Fibroblast of lung (primary cell): Measurements from ENCODE around the gene SEC14L1. TPM values are rescaled to one million over a fixed set of nuclear protein-coding genes. Genes with fewer than 3 reads are reported as not detected.

Experiments
- DNase-seq, 2 donors: peaks; one replicate each; pipeline versions ENCODE4 v3.0.0 to v3.0.0-alpha.2; 2010; ENCODE audit warnings: low read depth in 2 of 2
- H2AFZ ChIP-seq: 2 replicates; pipeline ENCODE4 v1.5.1; 2012; ENCODE audit warnings: low read length, control low read depth, inconsistent platforms
- H3K27ac ChIP-seq: 2 replicates; pipeline ENCODE4 v1.5.1; 2011; ENCODE audit warnings: low read length, control low read depth; ENCODE audit not compliant: insufficient read depth
- H3K27me3 ChIP-seq: 2 replicates; pipeline ENCODE4 v1.5.1; 2011; ENCODE audit warnings: mild to moderate bottlenecking, low read length; ENCODE audit not compliant: control insufficient read depth, insufficient read depth
- H3K36me3 ChIP-seq: 2 replicates; pipeline ENCODE4 v1.5.1; 2011; ENCODE audit warnings: low read length; ENCODE audit not compliant: control insufficient read depth, insufficient read depth
- H3K4me1 ChIP-seq: 2 replicates; pipeline ENCODE4 v1.5.1; 2011; ENCODE audit warnings: low read length; ENCODE audit not compliant: control insufficient read depth, insufficient read depth; ENCODE audit errors: extremely low read depth
- H3K4me2 ChIP-seq: 2 replicates; pipeline ENCODE4 v1.5.1; 2011; ENCODE audit warnings: low read length, control low read depth; ENCODE audit not compliant: insufficient read depth; ENCODE audit errors: extremely low read depth
- H3K4me3 ChIP-seq, 4 experiments: fragments of 200-600 bp in 1 of 4; sonication (generic) in 1 of 4; replicated peaks in 1 of 4; 2 replicates each; pipeline ENCODE4 v1.5.1; 2011 to 2016; ENCODE audit warnings: low read length in 4 of 4, low read depth in 3 of 4, mild to moderate bottlenecking in 3 of 4, control low read depth in 2 of 4, inconsistent platforms in 1 of 4, mixed read lengths in 1 of 4; ENCODE audit not compliant: insufficient read depth in 1 of 4; ENCODE audit errors: control extremely low read depth in 1 of 4
- H3K79me2 ChIP-seq: 2 replicates; pipeline ENCODE4 v1.5.1; 2012; ENCODE audit warnings: mild to moderate bottlenecking, low read length, inconsistent platforms; ENCODE audit not compliant: control insufficient read depth, insufficient read depth
- H3K9ac ChIP-seq: 2 replicates; pipeline ENCODE4 v1.5.1; 2011; ENCODE audit warnings: mild to moderate bottlenecking, low read length, control low read depth; ENCODE audit not compliant: insufficient read depth
- H3K9me3 ChIP-seq: 2 replicates; pipeline ENCODE4 v1.5.1; 2012; ENCODE audit warnings: low read depth, low read length; ENCODE audit not compliant: control insufficient read depth, insufficient read depth
- H4K20me1 ChIP-seq: 2 replicates; pipeline ENCODE4 v1.5.1; 2011; ENCODE audit warnings: low read length; ENCODE audit not compliant: control insufficient read depth, insufficient read depth; ENCODE audit errors: extremely low read depth
- EZH2 ChIP-seq: IDR thresholded peaks from 2 replicates; pipeline ENCODE4 v1.5.1; 2012; ENCODE audit warnings: low read length, control low read depth, mild to moderate bottlenecking; ENCODE audit errors: missing control alignments
- polyA plus RNA-seq, 2 donors: library from polyadenylated mRNA; depleted of rRNA in 1 of 2; stranded (reverse) in 1 of 2; unstranded in 1 of 2; fragments of >200 nt; gene quantifications; 2 replicates each; pipeline ENCODE4 v1.2.1, GENCODE V29; 2011 to 2012; ENCODE audit warnings: missing spikeins in 1 of 2
- total RNA-seq: library from RNA; depleted of rRNA; stranded (reverse); fragments of >200 nt; gene quantifications from 2 replicates; pipeline ENCODE4 v1.2.1, GENCODE V29; 2014
- TF ChIP-seq, protein P1 (sequence below), 2 donors: IDR thresholded peaks in 1 of 2; conservative IDR thresholded peaks in 1 of 2; 1 replicate in 1 of 2; 2 replicates in 1 of 2; pipeline ENCODE4 v1.5.1; 2011 to 2012; ENCODE audit warnings: low read length in 2 of 2, control low read depth in 1 of 2, inconsistent platforms in 1 of 2, low read depth in 1 of 2, mild to moderate bottlenecking in 1 of 2

The SEC14L1 gene
- total and polyA plus RNA-seq, 2 donors (not counting 1 experiment from before 2014, with no cell fraction given), result 21.1 to 32.9 TPM

DNA sequence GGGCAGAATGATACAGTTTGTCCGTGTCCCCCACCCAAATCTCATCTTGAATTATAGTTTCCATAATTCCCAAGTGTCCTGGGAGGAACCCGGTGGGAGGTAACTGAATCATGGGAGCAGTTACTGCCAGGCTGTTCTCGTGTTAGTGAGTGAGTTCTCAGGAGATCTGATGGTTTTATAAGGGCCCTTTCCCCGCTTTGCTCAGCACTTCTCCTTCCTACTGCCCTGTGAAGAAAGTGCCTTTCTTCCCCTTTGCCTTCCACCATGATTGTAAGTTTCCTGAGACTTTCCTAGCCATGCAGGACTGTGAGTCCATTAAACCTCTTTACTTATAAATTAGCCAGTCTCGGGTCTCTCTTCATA lies 28.9 kb upstream of the SEC14L1 start:
- H3K4me3 ChIP-seq, result no peak overlapping the region
- H4K20me1 ChIP-seq, result no peaks in the 10 kb centered on the region
- H2AFZ ChIP-seq, result no peak overlapping the region
- no peaks in the 10 kb centered on the region for H3K9me3 ChIP-seq
- no peak overlapping the region for H3K4me2 ChIP-seq
- H3K27me3 ChIP-seq, result no peaks in the 10 kb centered on the region
- H3K79me2 ChIP-seq, result no peaks in the 10 kb centered on the region
- peaks cover 2% of the 10 kb centered on the region for H3K4me1 ChIP-seq
- H3K27ac ChIP-seq, result no peak overlapping the region
- no peak overlapping the region for H3K9ac ChIP-seq
- TF ChIP-seq, protein P1, sequence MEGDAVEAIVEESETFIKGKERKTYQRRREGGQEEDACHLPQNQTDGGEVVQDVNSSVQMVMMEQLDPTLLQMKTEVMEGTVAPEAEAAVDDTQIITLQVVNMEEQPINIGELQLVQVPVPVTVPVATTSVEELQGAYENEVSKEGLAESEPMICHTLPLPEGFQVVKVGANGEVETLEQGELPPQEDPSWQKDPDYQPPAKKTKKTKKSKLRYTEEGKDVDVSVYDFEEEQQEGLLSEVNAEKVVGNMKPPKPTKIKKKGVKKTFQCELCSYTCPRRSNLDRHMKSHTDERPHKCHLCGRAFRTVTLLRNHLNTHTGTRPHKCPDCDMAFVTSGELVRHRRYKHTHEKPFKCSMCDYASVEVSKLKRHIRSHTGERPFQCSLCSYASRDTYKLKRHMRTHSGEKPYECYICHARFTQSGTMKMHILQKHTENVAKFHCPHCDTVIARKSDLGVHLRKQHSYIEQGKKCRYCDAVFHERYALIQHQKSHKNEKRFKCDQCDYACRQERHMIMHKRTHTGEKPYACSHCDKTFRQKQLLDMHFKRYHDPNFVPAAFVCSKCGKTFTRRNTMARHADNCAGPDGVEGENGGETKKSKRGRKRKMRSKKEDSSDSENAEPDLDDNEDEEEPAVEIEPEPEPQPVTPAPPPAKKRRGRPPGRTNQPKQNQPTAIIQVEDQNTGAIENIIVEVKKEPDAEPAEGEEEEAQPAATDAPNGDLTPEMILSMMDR (conservative IDR thresholded peaks at IDR 0.05 in 1 of 2, IDR thresholded peaks at IDR 0.05 in 1 of 2; ENCODE audit: low read depth in 1 of 2, low read length in 2 of 2), result no peak
- no peak for TF ChIP-seq EZH2
- H3K36me3 ChIP-seq, result no peaks in the 10 kb centered on the region
- DNase-seq, result no peak

DNA sequence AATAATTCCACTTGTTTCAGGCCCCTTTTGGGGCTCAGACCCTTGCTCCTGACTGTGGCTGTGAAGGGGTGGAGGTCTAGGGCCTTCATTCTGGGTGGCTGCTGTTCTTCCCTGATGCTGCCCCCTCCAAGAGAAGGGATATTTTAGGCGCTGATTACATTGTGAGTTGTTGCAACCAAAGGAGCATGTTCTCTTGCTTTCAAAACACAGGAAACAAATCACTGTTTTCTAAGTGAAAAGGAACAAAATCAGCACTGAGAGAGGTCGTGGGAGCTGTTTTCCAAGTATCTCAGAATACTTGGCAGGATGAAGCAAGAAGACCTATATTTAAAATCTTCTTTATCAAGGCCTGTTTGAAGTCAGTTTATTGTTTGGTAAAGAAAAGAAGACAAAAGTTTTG lies 25.3 kb upstream of the SEC14L1 start:
- Histone ChIP-seq H3K36me3 (no peaks in the 10 kb centered on the region), H3K9ac (no peak overlapping the region), H3K27me3 (no peaks in the 10 kb centered on the region), H3K9me3 (no peaks in the 10 kb centered on the region), H4K20me1 (no peaks in the 10 kb centered on the region), H3K4me2 (no peak overlapping the region), H3K79me2 (no peaks in the 10 kb centered on the region), H3K4me3 (no peak overlapping the region), H2AFZ (no peak overlapping the region), H3K4me1 (no peaks in the 10 kb centered on the region), H3K27ac (no peak overlapping the region)
- no peak for DNase-seq
- TF ChIP-seq, protein P1 (conservative IDR thresholded peaks at IDR 0.05 in 1 of 2, IDR thresholded peaks at IDR 0.05 in 1 of 2; ENCODE audit: low read depth in 1 of 2, low read length in 2 of 2), result no peak
- TF ChIP-seq EZH2, result no peak

DNA sequence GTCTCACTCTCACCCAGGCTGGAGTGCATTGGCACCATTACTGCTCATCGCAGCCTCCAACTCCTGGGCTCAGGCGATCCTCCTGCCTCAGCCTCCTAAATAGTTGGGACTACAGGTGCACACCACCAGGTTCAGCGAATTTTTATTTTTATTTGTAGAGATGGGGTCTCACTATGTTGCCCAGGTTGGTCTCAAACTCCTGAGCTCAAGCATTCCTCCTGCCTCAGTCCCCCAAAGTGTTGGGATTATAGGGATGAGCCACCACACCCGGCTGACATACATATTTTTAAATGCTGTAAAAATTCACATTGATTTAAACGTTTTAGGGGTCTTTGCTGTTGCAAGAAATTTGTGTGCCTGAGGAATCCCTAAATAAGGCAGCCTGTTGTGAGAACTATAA lies 24.8 kb upstream of the SEC14L1 start:
- Histone ChIP-seq H3K4me3 (no peak overlapping the region), H3K79me2 (no peaks in the 10 kb centered on the region), H4K20me1 (no peaks in the 10 kb centered on the region), H3K36me3 (no peaks in the 10 kb centered on the region), H3K9ac (no peak overlapping the region), H3K27ac (no peak overlapping the region), H3K4me1 (no peaks in the 10 kb centered on the region), H2AFZ (no peak overlapping the region), H3K27me3 (no peaks in the 10 kb centered on the region), H3K9me3 (no peaks in the 10 kb centered on the region), H3K4me2 (no peak overlapping the region)
- TF ChIP-seq, protein P1 (conservative IDR thresholded peaks at IDR 0.05 in 1 of 2, IDR thresholded peaks at IDR 0.05 in 1 of 2; ENCODE audit: low read depth in 1 of 2, low read length in 2 of 2), result no peak
- TF ChIP-seq EZH2, result no peak
- no peak for DNase-seq
